Posterior vena cava (tissue), 2 donors: Measurements from ENCODE around the gene STAB2. TPM values are rescaled to one million over a fixed set of nuclear protein-coding genes. Genes with fewer than 3 reads are reported as not detected.

ENCODE experiments used
- DNase-seq: peaks from one replicate; pipeline ENCODE4 v3.0.0-alpha.2; 2020; ENCODE audit warnings: low spot score
- intact Hi-C, 2 donors: fragments of 100-400 bp; cut with DNase I; formaldehyde crosslinking; loops; one replicate each; pipeline versions ENCODE4 v1.14.1 to v1.14.2; 2022 to 2023
- total RNA-seq, 2 donors: library from RNA; stranded (reverse); fragmentation: NEBNext Ultra II Directional; extraction: Animal tissue kit (Norgen Biotek cat#: 25700); gene quantifications; one replicate each; pipeline ENCODE4 v1.2.1, GENCODE V29; 2021
- donor health status: DM: yes; HTN: yes; CAD: no.
- donor health status: DM: yes; HTN: yes; CAD: no.

Gene STAB2
- total RNA-seq, 2 donors from 2014 or later, result 0.46 to 1.2 TPM

GRCh38 chr12:103676893-103677292, 89.8 kb downstream of the STAB2 start:
- intact Hi-C loops, result no loop called here

GRCh38 chr12:103677341-103677740, 90.3 kb downstream of the STAB2 start:
- no peak for DNase-seq
- intact Hi-C loops, result no loop called here

More at GRCh38 chr12:103676893-103677292, 89.8 kb downstream of the STAB2 start:
- DNase-seq, result no peak

- intact Hi-C loops, result no loop called here
- DNase-seq, result no peak
Measured at GRCh38 chr12:103677905-103678304, 90.8 kb downstream of the STAB2 start.

- DNase-seq, result no peak
- intact Hi-C loops, result no loop called here
Measured at GRCh38 chr12:103679421-103680170, 92.5 kb downstream of the STAB2 start.

- peak; percentile 86 for DNase-seq
- intact Hi-C loops, result no loop called here
Measured at GRCh38 chr12:103680591-103681141, 93.6 kb downstream of the STAB2 start.

- DNase-seq, result no peak
- intact Hi-C loops, result no loop called here
Measured at GRCh38 chr12:103686026-103686425, 99.0 kb downstream of the STAB2 start.

- no peak for DNase-seq
- intact Hi-C loops, result no loop called here
Measured at GRCh38 chr12:103687253-103687652, 100.2 kb downstream of the STAB2 start.

GRCh38 chr12:103688376-103689063, 101.4 kb downstream of the STAB2 start:
- DNase-seq, result no peak
- intact Hi-C loops, result no loop called here

GRCh38 chr12:103690426-103690825, 103.4 kb downstream of the STAB2 start:
- intact Hi-C loops, result no loop called here
- no peak for DNase-seq

GRCh38 chr12:103691063-103691462, 104.0 kb downstream of the STAB2 start:
- intact Hi-C loops, result no loop called here
- DNase-seq, result no peak

GRCh38 chr12:103696101-103696500, 109.0 kb downstream of the STAB2 start:
- intact Hi-C loops, result no loop called here

GRCh38 chr12:103697971-103698751, 111.1 kb downstream of the STAB2 start:
- no peak for DNase-seq
- intact Hi-C loops, result no loop called here

More at GRCh38 chr12:103696101-103696500, 109.0 kb downstream of the STAB2 start:
- no peak for DNase-seq

GRCh38 chr12:103698752-103699560, 111.9 kb downstream of the STAB2 start:
- no peak for DNase-seq
- intact Hi-C loops, result no loop called here

- intact Hi-C loops, result no loop called here
- DNase-seq, result no peak
Measured at GRCh38 chr12:103705098-103705497, 118.0 kb downstream of the STAB2 start.

- no peak for DNase-seq
- intact Hi-C loops, result no loop called here
Measured at GRCh38 chr12:103705927-103706326, 118.9 kb downstream of the STAB2 start.

GRCh38 chr12:103707446-103707845, 120.4 kb downstream of the STAB2 start:
- no peak for DNase-seq
- intact Hi-C loops, result no loop called here

GRCh38 chr12:103710544-103710943, 123.5 kb downstream of the STAB2 start:
- intact Hi-C loops, result no loop called here
- DNase-seq, result no peak

- no peak for DNase-seq
- intact Hi-C loops, result no loop called here
Measured at GRCh38 chr12:103712216-103712615, 125.1 kb downstream of the STAB2 start.

GRCh38 chr12:103715494-103715893, 128.4 kb downstream of the STAB2 start:
- intact Hi-C loops, result no loop called here
- DNase-seq, result no peak
